Measurements from ENCODE around the gene SYNPO2.

SYNPO2 gene

GRCh38 chr4:119082661-119083060, 194.0 kb downstream of the SYNPO2 start:
- no peak for DNase-seq

- DNase-seq: no peak
These were observed 195.9 kb downstream of the SYNPO2 start for GRCh38 chr4:119084513-119084912.

- DNase-seq: no peak
These were observed 198.5 kb downstream of the SYNPO2 start for GRCh38 chr4:119087121-119087520.

GRCh38 chr4:119087656-119088055, 199.0 kb downstream of the SYNPO2 start:
- DNase-seq: no peak

- DNase-seq: no peak
These were observed 204.6 kb downstream of the SYNPO2 start for GRCh38 chr4:119093042-119093827.

- DNase-seq: no peak
These were observed 208.7 kb downstream of the SYNPO2 start for GRCh38 chr4:119097282-119097900.

- DNase-seq: no peak
These were observed 209.7 kb downstream of the SYNPO2 start for GRCh38 chr4:119098306-119098705.

- no peak for DNase-seq
These were observed 210.7 kb downstream of the SYNPO2 start for GRCh38 chr4:119099227-119099810.

- DNase-seq: no peak
These were observed 212.0 kb downstream of the SYNPO2 start for GRCh38 chr4:119100655-119101054.

- no peak for DNase-seq
These were observed 214.6 kb downstream of the SYNPO2 start for GRCh38 chr4:119103263-119103662.

- DNase-seq: no peak
These were observed 216.1 kb downstream of the SYNPO2 start for GRCh38 chr4:119104644-119105273.

- no peak for DNase-seq
These were observed 217.0 kb downstream of the SYNPO2 start for GRCh38 chr4:119105605-119106004.

- DNase-seq: no peak
These were observed 217.7 kb downstream of the SYNPO2 start for GRCh38 chr4:119106036-119107000.

GRCh38 chr4:119110121-119110520, 221.5 kb downstream of the SYNPO2 start:
- DNase-seq: no peak
